Right lobe of liver (tissue), 4 donors: ENCODE data around the gene MSANTD1.

Experiments used
- CTCF ChIP-seq, 4 donors: fragments of 200-600 bp in 3 of 4; fragments of 450-650 bp in 1 of 4; IDR thresholded peaks; one replicate each; pipeline versions ENCODE4 v1.5.1 to v1.8.0; 2016 to 2022; ENCODE audit warnings: antibody characterized with exemption in 4 of 4, mild to moderate bottlenecking in 2 of 4
- POLR2A ChIP-seq: fragments of 450-650 bp; IDR thresholded peaks from one replicate; pipeline ENCODE4 v1.6.1; 2017; ENCODE audit warnings: antibody characterized with exemption, mild to moderate bottlenecking
- donor health status: DM: no; HTN: no; CAD: no.
- donor health status: DM: no; HTN: no; CAD: no.
- donor health status: DM: no; HTN: yes; CAD: no.

GRCh38 chr4:3213106-3213425, 35.9 kb upstream of the MSANTD1 start:
- no peak for TF ChIP-seq CTCF (IDR thresholded peaks at IDR 0.05)
- no peak for TF ChIP-seq POLR2A
